ENCODE measurements around the gene C10orf53.

The C10orf53 gene

GRCh38 chr10:49745756-49746155 is 66.3 kb downstream of the C10orf53 start:
- H3K4me3 ChIP-seq (ENCODE audit: low read depth, low read length) = no peak overlapping the region
- peaks cover 4 to 38% of the 10 kb centered on the region in 2 experiments; a peak in 2 of 3 replicates for H3K36me3 ChIP-seq (ENCODE audit: control insufficient read depth in 2 of 2, insufficient read depth in 1 of 2, low read length in 2 of 2)
- H3K9me3 ChIP-seq (ENCODE audit: control insufficient read depth, insufficient read depth, low read depth, low read length) = no peaks in the 10 kb centered on the region
- CTCF ChIA-PET = interaction anchor here (0.6 kb wide), 1 partner anchor 141 kb away, joined by 3 read pairs; no protein-coding TSS in a partner anchor
- H3K27ac ChIP-seq (ENCODE audit: extremely low read depth, low read depth, low read length) = no peak overlapping the region
- TF ChIP-seq ZNF211 (tag by site-specific recombination; IDR thresholded peaks at IDR 0.05; ENCODE audit: low read depth) = no peak
- TF ChIP-seq, protein P1, sequence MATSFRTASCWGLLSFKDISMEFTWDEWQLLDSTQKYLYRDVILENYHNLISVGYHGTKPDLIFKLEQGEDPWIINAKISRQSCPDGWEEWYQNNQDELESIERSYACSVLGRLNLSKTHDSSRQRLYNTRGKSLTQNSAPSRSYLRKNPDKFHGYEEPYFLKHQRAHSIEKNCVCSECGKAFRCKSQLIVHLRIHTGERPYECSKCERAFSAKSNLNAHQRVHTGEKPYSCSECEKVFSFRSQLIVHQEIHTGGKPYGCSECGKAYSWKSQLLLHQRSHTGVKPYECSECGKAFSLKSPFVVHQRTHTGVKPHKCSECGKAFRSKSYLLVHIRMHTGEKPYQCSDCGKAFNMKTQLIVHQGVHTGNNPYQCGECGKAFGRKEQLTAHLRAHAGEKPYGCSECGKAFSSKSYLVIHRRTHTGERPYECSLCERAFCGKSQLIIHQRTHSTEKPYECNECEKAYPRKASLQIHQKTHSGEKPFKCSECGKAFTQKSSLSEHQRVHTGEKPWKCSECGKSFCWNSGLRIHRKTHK (tag by site-specific recombination; IDR thresholded peaks at IDR 0.05) = no peak
- TF ChIP-seq ZNF416 (tag by site-specific recombination; IDR thresholded peaks at IDR 0.05) = no peak
- TF ChIP-seq KLF16 (tag by site-specific recombination; IDR thresholded peaks at IDR 0.05) = no peak
- no peak for TF ChIP-seq ZNF791 (tag by site-specific recombination; IDR thresholded peaks at IDR 0.05)
- TF ChIP-seq, protein P2, sequence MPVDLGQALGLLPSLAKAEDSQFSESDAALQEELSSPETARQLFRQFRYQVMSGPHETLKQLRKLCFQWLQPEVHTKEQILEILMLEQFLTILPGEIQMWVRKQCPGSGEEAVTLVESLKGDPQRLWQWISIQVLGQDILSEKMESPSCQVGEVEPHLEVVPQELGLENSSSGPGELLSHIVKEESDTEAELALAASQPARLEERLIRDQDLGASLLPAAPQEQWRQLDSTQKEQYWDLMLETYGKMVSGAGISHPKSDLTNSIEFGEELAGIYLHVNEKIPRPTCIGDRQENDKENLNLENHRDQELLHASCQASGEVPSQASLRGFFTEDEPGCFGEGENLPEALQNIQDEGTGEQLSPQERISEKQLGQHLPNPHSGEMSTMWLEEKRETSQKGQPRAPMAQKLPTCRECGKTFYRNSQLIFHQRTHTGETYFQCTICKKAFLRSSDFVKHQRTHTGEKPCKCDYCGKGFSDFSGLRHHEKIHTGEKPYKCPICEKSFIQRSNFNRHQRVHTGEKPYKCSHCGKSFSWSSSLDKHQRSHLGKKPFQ (tag by site-specific recombination; IDR thresholded peaks at IDR 0.05) = no peak
- no peak for TF ChIP-seq ZNF521 (tag by site-specific recombination; IDR thresholded peaks at IDR 0.05)
- no peak for TF ChIP-seq ZBTB11 (tag by site-specific recombination; conservative IDR thresholded peaks at IDR 0.05; ENCODE audit: low read depth)
- no peak for TF ChIP-seq BCL11B (tag by site-specific recombination; IDR thresholded peaks at IDR 0.05; ENCODE audit: low read depth)
- TF ChIP-seq KLF8 (tag by site-specific recombination; IDR thresholded peaks at IDR 0.05) = no peak
- TF ChIP-seq SETDB1 (IDR thresholded peaks at IDR 0.05; ENCODE audit: insufficient read length, low read length) = no peak
- TF ChIP-seq ZNF624 (tag by site-specific recombination; IDR thresholded peaks at IDR 0.05) = no peak
- no peak for TF ChIP-seq ZNF132 (tag by site-specific recombination; IDR thresholded peaks at IDR 0.05; ENCODE audit: borderline replicate concordance)
- TF ChIP-seq ZNF621 (tag by site-specific recombination; IDR thresholded peaks at IDR 0.05) = no peak
- TF ChIP-seq ZNF140 (tag by site-specific recombination; IDR thresholded peaks at IDR 0.05) = no peak
- no peak for TF ChIP-seq ZNF792 (tag by site-specific recombination; IDR thresholded peaks at IDR 0.05)
- TF ChIP-seq ZSCAN18 (tag by site-specific recombination; IDR thresholded peaks at IDR 0.05) = no peak
- no peak for TF ChIP-seq ZNF501 (tag by site-specific recombination; IDR thresholded peaks at IDR 0.05)
- no peak for TF ChIP-seq ZNF513 (tag by site-specific recombination; IDR thresholded peaks at IDR 0.05)
- no peak for TF ChIP-seq ZNF311 (tag by site-specific recombination; IDR thresholded peaks at IDR 0.05; ENCODE audit: borderline replicate concordance)
- POLR2A ChIA-PET = no interaction called here
- no peaks in the 10 kb centered on the region for H3K4me1 ChIP-seq (ENCODE audit: control insufficient read depth, insufficient read depth, low read length)
